ENCODE data around the gene ZNF366.

ZNF366 gene

GRCh38 chr5:72402959-72403628 is 104.1 kb downstream of the ZNF366 start:
- no peak for DNase-seq (ENCODE audit: low spot score)

- DNase-seq (ENCODE audit: low spot score), result no peak
Measured at GRCh38 chr5:72402381-72402890, 104.8 kb downstream of the ZNF366 start.

- no peak for DNase-seq (ENCODE audit: low spot score)
Measured at GRCh38 chr5:72400950-72401349, 106.3 kb downstream of the ZNF366 start.

- no peak for DNase-seq (ENCODE audit: low spot score)
Measured at GRCh38 chr5:72397836-72398235, 109.4 kb downstream of the ZNF366 start.

GRCh38 chr5:72394688-72395087 is 112.5 kb downstream of the ZNF366 start:
- no peak for DNase-seq (ENCODE audit: low spot score)

- no peak for DNase-seq (ENCODE audit: low spot score)
Measured at GRCh38 chr5:72393052-72393451, 114.2 kb downstream of the ZNF366 start.
